Stimulated activated CD8-positive, alpha-beta memory T cell treated with anti-CD3 and anti-CD28 coated beads, Interleukin-2, amount 100 ng/mL, for 1 hour (primary cell): ENCODE measurements around the gene TSPAN32.
"Not testable (repeated sequence)": the region's sequence is repeated elsewhere in the genome, so short reads cannot be mapped to it uniquely, and the experiment has no call there.

Source experiments
- DNase-seq, 2 donors: peaks; one replicate each; pipeline ENCODE4 v3.0.0-alpha.2; 2020; ENCODE audit warnings: low read depth in 2 of 2

Gene TSPAN32

GRCh38 chr11:2333486-2334205 is 31.8 kb downstream of the TSPAN32 start:
- DNase-seq = not testable (repeated sequence)

- not testable (repeated sequence) for DNase-seq
Measured at GRCh38 chr11:2335286-2335685, 33.5 kb downstream of the TSPAN32 start.

DNA sequence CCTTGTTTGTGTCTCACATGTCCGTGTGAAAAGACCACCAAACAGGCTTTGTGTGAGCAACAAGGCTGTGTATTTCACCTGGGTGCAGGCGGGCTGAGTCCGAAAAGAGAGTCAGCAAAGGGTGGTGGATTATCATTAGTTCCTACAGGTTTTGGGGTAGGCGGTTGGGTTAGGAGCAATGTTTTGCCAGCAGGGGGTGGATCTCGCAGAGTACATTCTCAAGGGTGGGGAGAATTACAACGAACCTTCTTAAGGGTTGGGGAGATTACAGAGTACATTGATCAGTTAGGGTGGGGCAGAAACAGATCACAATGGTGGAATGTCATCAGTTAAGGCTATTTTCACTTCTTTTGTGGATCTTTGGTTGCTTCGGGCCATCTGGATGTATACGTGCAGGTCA is 36.9 kb downstream of the TSPAN32 start:
- not testable (repeated sequence) for DNase-seq

DNA sequence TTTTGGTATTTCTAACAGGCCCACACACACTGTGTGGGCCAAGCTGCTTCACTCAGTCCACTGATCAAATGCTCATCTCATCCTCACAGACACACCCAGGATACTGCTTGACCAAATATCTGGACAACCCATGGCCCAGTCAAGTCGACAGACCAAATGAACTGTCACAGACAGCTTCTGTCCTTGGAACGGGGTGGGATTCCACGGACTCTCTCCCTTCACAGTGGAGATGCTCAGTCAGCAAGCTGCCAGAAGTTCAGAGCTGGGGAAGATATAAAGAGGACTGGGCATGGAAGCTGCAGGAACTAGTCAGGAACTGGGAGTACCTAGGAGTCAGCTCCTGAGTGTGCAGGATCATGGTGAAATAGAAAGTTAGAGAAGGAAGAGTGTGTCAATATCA is 40.7 kb downstream of the TSPAN32 start:
- DNase-seq = no peak

DNA sequence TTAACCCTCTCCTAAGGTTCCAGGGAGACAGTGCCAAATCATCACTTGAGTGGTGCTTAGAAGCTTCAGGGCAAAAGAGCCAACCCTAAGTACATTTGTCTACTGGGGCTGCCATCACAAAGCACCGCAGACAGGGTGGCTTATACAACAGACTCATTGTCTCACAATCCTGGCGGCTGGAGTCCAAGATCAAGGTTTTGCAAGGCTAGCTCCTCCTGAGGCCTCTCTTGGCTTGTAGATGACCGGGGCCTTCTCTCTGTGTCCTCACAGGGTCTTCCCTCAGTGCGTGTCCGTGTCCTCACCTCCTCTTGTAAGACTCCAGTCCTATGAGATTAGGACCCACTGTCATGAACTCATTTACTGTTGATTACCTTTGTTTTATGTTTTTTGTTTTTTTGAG is 41.2 kb downstream of the TSPAN32 start:
- no peak for DNase-seq

DNA sequence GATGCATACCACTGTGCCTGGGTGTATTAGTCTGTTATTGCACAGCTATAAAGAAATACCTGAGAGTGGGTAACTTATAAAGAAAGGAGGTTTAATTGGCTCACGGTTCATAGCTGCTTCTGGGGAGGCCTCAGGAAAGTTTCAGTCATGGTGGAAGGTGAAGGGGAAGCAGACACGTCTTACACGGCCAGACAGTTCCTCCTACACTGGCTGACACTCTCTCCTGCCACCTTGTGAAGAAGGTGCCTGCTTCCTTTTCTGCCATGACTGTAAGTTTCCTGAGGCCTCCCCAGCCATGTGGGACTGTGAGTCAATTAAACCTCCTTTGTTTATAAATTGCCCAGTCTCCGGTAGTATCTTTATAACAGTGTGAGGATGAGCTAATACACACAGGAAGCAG is 41.7 kb downstream of the TSPAN32 start:
- no peak for DNase-seq

- DNase-seq = no peak
Measured at GRCh38 chr11:2345050-2345449, 43.2 kb downstream of the TSPAN32 start.

GRCh38 chr11:2346014-2346413 is 44.2 kb downstream of the TSPAN32 start:
- DNase-seq = no peak

GRCh38 chr11:2346586-2347307 is 44.9 kb downstream of the TSPAN32 start:
- no peak for DNase-seq

- DNase-seq = no peak
Measured at GRCh38 chr11:2347308-2347830, 45.6 kb downstream of the TSPAN32 start.

- DNase-seq = no peak
Measured at GRCh38 chr11:2348986-2349385, 47.2 kb downstream of the TSPAN32 start.

- DNase-seq = no peak
Measured at GRCh38 chr11:2351701-2352100, 49.9 kb downstream of the TSPAN32 start.

DNA sequence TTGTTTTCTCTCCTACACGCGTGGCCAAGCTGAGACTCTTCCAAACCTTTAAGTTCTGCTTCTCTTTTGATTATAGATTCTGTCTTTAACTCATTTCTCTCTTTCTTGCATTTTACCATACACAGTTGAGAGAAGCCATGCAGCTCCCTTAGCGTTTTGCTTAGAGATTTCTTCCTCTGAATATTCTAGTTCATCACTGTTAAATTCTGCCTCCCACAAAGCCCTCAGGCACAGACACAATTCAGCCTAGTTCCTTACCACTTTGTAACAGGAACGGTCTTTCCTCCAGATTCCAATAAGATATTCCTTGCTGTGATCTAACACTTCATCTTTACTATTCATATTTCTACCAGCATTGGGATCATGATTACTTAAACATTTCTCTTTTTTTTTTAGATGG is 50.6 kb downstream of the TSPAN32 start:
- no peak for DNase-seq

GRCh38 chr11:2355000-2355644 is 53.3 kb downstream of the TSPAN32 start:
- no peak for DNase-seq

GRCh38 chr11:2357246-2357645 is 55.4 kb downstream of the TSPAN32 start:
- DNase-seq = no peak

GRCh38 chr11:2357651-2358050 is 55.8 kb downstream of the TSPAN32 start:
- not testable (repeated sequence) for DNase-seq

- DNase-seq = no peak
Measured at GRCh38 chr11:2358754-2359442, 57.1 kb downstream of the TSPAN32 start.

DNA sequence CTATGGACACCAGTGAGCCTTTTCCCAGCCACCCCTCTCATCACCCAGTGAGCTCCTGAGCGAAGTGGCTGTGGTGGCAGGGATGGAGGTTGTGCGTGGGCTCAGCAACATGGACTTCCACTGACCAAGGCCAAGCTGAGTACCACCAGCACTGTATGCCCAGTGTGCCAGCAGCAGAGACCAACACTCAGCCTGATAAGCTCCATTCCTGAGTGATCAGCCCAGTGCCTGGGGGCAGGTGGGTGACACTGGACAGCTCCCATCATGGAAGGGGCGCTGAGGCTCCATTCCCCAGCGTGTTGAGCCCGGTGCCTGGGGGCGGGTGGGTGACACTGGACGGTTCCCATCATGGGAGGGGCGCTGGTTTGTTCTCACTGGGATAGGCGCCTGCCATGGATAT is 57.7 kb downstream of the TSPAN32 start:
- DNase-seq = no peak

- no peak for DNase-seq
Measured at GRCh38 chr11:2360081-2360642, 58.3 kb downstream of the TSPAN32 start.

- DNase-seq = no peak
Measured at GRCh38 chr11:2361565-2361964, 59.8 kb downstream of the TSPAN32 start.

GRCh38 chr11:2362414-2362813 is 60.6 kb downstream of the TSPAN32 start:
- DNase-seq = no peak

GRCh38 chr11:2363130-2363529 is 61.3 kb downstream of the TSPAN32 start:
- DNase-seq = no peak
